Measurements from ENCODE around the gene DPPA4.

DNA sequence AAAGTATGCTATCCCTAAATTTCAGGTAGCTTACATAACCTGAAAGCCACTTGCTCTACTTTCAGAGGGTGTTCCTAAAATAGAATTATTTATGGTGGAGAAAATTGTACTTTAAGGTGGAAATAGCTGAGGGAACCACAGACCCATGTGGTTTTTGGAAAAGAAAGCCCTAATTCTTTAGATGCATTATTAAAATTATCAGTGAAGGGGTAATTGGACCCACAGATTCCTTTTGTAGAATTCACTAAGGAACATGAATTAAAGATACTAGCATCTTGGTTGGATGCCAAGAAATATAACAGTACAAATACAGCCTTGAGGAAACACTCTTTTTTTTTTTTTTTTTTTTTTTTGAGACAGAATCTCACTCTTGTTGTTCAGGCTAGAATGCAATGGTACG, 58.8 kb downstream of the DPPA4 start:
- no peak for TF ChIP-seq POLR2A (IDR thresholded peaks at IDR 0.05)
- TF ChIP-seq, protein P1, sequence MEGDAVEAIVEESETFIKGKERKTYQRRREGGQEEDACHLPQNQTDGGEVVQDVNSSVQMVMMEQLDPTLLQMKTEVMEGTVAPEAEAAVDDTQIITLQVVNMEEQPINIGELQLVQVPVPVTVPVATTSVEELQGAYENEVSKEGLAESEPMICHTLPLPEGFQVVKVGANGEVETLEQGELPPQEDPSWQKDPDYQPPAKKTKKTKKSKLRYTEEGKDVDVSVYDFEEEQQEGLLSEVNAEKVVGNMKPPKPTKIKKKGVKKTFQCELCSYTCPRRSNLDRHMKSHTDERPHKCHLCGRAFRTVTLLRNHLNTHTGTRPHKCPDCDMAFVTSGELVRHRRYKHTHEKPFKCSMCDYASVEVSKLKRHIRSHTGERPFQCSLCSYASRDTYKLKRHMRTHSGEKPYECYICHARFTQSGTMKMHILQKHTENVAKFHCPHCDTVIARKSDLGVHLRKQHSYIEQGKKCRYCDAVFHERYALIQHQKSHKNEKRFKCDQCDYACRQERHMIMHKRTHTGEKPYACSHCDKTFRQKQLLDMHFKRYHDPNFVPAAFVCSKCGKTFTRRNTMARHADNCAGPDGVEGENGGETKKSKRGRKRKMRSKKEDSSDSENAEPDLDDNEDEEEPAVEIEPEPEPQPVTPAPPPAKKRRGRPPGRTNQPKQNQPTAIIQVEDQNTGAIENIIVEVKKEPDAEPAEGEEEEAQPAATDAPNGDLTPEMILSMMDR (IDR thresholded peaks at IDR 0.05), result no peak

Data from esophagus squamous epithelium (tissue), 4 donors.